ENCODE measurements around the gene TMEM229B.

DNA sequence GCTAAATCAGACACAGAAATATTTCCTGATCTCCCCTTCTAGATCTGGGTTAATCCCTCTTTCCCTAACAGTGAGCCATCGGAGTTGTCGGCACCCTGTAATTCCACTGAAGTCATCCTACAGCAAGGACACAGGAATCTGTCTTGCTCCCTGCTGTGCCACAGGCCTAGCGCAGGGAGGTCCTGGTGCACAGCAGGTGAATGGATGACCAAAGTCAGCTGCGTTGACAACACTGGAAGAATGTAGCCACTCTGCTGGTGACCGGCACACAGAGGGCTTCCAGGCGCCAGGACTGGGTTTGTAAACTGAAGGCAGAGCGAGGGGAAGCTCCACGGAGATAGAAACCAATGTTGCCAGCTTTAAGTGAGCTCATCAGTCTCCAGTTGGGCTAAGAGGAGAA is 23.6 kb downstream of the TMEM229B start:
- TF ChIP-seq, protein P1, sequence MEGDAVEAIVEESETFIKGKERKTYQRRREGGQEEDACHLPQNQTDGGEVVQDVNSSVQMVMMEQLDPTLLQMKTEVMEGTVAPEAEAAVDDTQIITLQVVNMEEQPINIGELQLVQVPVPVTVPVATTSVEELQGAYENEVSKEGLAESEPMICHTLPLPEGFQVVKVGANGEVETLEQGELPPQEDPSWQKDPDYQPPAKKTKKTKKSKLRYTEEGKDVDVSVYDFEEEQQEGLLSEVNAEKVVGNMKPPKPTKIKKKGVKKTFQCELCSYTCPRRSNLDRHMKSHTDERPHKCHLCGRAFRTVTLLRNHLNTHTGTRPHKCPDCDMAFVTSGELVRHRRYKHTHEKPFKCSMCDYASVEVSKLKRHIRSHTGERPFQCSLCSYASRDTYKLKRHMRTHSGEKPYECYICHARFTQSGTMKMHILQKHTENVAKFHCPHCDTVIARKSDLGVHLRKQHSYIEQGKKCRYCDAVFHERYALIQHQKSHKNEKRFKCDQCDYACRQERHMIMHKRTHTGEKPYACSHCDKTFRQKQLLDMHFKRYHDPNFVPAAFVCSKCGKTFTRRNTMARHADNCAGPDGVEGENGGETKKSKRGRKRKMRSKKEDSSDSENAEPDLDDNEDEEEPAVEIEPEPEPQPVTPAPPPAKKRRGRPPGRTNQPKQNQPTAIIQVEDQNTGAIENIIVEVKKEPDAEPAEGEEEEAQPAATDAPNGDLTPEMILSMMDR (IDR thresholded peaks at IDR 0.05): no peak
- TF ChIP-seq, protein P2, sequence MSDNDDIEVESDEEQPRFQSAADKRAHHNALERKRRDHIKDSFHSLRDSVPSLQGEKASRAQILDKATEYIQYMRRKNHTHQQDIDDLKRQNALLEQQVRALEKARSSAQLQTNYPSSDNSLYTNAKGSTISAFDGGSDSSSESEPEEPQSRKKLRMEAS (IDR thresholded peaks at IDR 0.05): no peak
- TF ChIP-seq BHLHE40 (IDR thresholded peaks at IDR 0.05; ENCODE audit: low read depth, low read length) (no peak), EP300 (IDR thresholded peaks at IDR 0.05) (no peak), HDAC2 (IDR thresholded peaks at IDR 0.05) (no peak), CEBPB (IDR thresholded peaks at IDR 0.05) (no peak), POLR2A (IDR thresholded peaks at IDR 0.05; ENCODE audit: low read length) (no peak), RAD21 (conservative IDR thresholded peaks at IDR 0.05 in 1 of 2, IDR thresholded peaks at IDR 0.05 in 1 of 2) (no peak)

Data from A549 (cell line).